Measurements from ENCODE around the gene CD48. TPM values are rescaled to one million over a fixed set of nuclear protein-coding genes. Genes with fewer than 3 reads are reported as not detected.

CD48 gene
- total RNA-seq, 1 donor from 2014 or later, result not detected

DNA sequence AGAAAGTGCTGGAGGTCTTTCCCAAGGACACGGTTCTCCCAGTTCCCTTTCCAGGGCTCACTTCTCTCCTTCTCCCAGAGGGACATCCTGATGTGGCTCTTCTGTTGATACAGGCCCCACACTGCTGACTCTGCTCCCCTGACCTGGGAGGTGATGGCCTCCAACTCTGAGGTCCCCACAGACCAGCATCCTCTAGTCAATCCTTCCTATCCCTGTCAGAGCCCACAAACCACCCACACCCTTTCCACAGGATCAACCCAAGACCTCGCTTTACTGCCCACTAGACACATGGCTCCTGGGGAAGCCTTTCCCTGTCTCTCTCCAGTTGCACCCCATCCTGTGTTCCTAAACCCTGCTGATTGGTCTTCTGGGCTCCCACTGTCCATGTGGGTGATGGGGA is 39.0 kb upstream of the CD48 start:
- Mint-ChIP-seq H3K36me3 (ENCODE audit: unreplicated experiment) (no peaks in the 10 kb centered on the region), H3K27me3 (ENCODE audit: unreplicated experiment) (peaks cover 3% of the 10 kb centered on the region), H3K27ac (ENCODE audit: unreplicated experiment) (no peak overlapping the region), H3K4me1 (ENCODE audit: low read depth, unreplicated experiment) (no peaks in the 10 kb centered on the region), H3K9me3 (ENCODE audit: unreplicated experiment) (no peaks in the 10 kb centered on the region), H3K4me3 (ENCODE audit: unreplicated experiment) (no peak overlapping the region)
- DNase-seq, result no peak
- TF ChIP-seq CTCF (IDR thresholded peaks at IDR 0.05; ENCODE audit: partially characterized antibody, unreplicated experiment), result no peak

GRCh38 chr1:160748878-160749269 is 37.3 kb upstream of the CD48 start:
- no peak for DNase-seq
- Mint-ChIP-seq H3K36me3 (ENCODE audit: unreplicated experiment) (no peaks in the 10 kb centered on the region), H3K4me3 (ENCODE audit: unreplicated experiment) (no peak overlapping the region), H3K4me1 (ENCODE audit: low read depth, unreplicated experiment) (no peaks in the 10 kb centered on the region), H3K27me3 (ENCODE audit: unreplicated experiment) (peaks cover 3% of the 10 kb centered on the region), H3K9me3 (ENCODE audit: unreplicated experiment) (no peaks in the 10 kb centered on the region), H3K27ac (ENCODE audit: unreplicated experiment) (no peak overlapping the region)
- TF ChIP-seq CTCF (IDR thresholded peaks at IDR 0.05; ENCODE audit: partially characterized antibody, unreplicated experiment), result no peak

DNA sequence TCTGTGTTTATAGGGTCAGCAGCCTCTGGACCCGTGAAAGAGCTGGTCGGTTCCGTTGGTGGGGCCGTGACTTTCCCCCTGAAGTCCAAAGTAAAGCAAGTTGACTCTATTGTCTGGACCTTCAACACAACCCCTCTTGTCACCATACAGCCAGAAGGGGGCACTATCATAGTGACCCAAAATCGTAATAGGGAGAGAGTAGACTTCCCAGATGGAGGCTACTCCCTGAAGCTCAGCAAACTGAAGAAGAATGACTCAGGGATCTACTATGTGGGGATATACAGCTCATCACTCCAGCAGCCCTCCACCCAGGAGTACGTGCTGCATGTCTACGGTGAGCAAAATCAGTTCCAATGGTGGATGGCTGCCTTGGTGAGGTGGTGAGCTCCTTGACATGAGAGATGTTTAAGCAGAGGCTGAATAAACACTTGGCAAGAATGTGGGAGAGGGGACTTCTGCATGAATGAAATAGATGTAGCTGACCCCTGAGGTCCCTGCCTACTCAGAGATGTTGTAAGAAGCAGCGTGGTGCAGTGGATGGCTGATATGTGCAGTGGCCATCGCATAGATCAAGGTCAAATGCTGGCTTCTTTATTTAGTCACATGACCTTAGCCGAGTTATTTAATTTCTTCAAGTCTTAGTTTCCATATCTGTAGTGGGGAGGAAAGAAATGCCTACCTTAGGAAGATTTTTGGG is 36.7 kb upstream of the CD48 start:
- H3K27me3 Mint-ChIP-seq (ENCODE audit: unreplicated experiment), result peaks cover 3% of the 10 kb centered on the region
- H3K9me3 Mint-ChIP-seq (ENCODE audit: unreplicated experiment), result no peaks in the 10 kb centered on the region
- no peak for DNase-seq
- no peaks in the 10 kb centered on the region for H3K4me1 Mint-ChIP-seq (ENCODE audit: low read depth, unreplicated experiment)
- H3K27ac Mint-ChIP-seq (ENCODE audit: unreplicated experiment), result no peak overlapping the region
- no peak for TF ChIP-seq CTCF (IDR thresholded peaks at IDR 0.05; ENCODE audit: partially characterized antibody, unreplicated experiment)
- no peak overlapping the region for H3K4me3 Mint-ChIP-seq (ENCODE audit: unreplicated experiment)
- H3K36me3 Mint-ChIP-seq (ENCODE audit: unreplicated experiment), result no peaks in the 10 kb centered on the region

DNA sequence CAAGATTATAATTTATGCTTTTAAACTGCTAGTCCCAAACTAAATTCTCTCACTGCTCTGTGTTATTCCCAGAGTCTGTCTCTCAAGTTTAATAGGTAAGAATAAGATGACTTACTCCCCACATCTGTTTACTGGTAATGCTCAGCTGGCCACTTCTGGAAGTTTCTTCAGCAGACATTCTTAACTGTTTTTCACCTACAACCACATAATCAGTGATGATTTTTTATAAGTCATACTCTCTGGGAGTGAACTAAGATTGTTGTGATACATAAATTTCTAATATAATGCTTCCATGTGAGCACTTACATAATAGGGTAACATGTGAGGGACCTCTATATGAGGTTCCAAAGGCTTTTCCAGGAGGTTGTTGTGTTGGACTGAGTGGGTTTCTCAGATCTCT is 36.1 kb upstream of the CD48 start:
- no peak for DNase-seq
- Mint-ChIP-seq H3K9me3 (ENCODE audit: unreplicated experiment) (no peaks in the 10 kb centered on the region), H3K27me3 (ENCODE audit: unreplicated experiment) (peaks cover 3% of the 10 kb centered on the region), H3K4me3 (ENCODE audit: unreplicated experiment) (no peak overlapping the region), H3K36me3 (ENCODE audit: unreplicated experiment) (no peaks in the 10 kb centered on the region), H3K4me1 (ENCODE audit: low read depth, unreplicated experiment) (no peaks in the 10 kb centered on the region), H3K27ac (ENCODE audit: unreplicated experiment) (no peak overlapping the region)
- TF ChIP-seq CTCF (IDR thresholded peaks at IDR 0.05; ENCODE audit: partially characterized antibody, unreplicated experiment), result no peak

DNA sequence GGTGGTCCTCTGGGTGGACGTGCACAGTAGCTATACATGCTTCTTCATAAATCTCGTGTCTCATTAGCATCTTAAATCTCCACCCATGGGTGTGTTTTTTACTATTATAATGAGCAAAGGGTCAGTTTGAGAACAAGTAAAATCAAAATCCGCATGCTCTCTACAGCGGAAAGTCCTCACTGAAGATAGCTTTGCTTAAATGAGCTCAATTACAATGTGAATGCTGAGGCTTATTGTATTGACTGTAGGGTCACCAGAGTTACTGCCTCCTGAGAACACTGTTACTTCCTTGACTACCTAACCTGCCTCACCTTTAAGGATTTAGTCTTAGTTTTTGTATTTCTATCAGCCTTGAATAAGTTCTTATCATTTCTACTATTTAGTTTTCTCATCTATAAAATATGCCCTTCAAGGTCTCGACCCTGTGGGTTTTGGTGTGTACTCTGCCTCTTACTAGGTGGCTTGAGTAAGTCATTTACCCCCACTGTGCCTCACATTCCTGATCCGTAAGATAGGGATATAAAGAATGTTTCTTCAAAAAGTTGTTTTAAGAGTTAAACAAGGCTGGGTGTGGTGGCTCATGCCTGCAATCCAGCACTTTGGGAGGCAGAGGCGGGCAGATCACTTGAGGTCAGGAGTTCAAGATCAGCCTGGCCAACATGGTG is 35.3 kb upstream of the CD48 start:
- H3K4me1 Mint-ChIP-seq (ENCODE audit: low read depth, unreplicated experiment), result no peaks in the 10 kb centered on the region
- no peak for TF ChIP-seq CTCF (IDR thresholded peaks at IDR 0.05; ENCODE audit: partially characterized antibody, unreplicated experiment)
- H3K9me3 Mint-ChIP-seq (ENCODE audit: unreplicated experiment), result peaks cover 2% of the 10 kb centered on the region
- no peak for DNase-seq
- no peaks in the 10 kb centered on the region for H3K36me3 Mint-ChIP-seq (ENCODE audit: unreplicated experiment)
- H3K27ac Mint-ChIP-seq (ENCODE audit: unreplicated experiment), result no peak overlapping the region
- H3K27me3 Mint-ChIP-seq (ENCODE audit: unreplicated experiment), result peaks cover 3% of the 10 kb centered on the region
- no peak overlapping the region for H3K4me3 Mint-ChIP-seq (ENCODE audit: unreplicated experiment)

All from glutamatergic neuron (in vitro differentiated cells).